ENCODE results near the gene LATS2.

Gene LATS2

GRCh38 chr13:21048901-21049698, 12.3 kb downstream of the LATS2 start:
- no peak for DNase-seq (ENCODE audit: low read depth in 2 of 2, low spot score in 1 of 2)

- no peak for DNase-seq (ENCODE audit: low read depth in 2 of 2, low spot score in 1 of 2)
Observed at GRCh38 chr13:21047591-21048282, 13.6 kb downstream of the LATS2 start.

GRCh38 chr13:21047087-21047486, 14.3 kb downstream of the LATS2 start:
- DNase-seq (ENCODE audit: low read depth in 2 of 2, low spot score in 1 of 2): no peak

GRCh38 chr13:21046203-21046602, 15.2 kb downstream of the LATS2 start:
- DNase-seq (ENCODE audit: low read depth in 2 of 2, low spot score in 1 of 2): no peak

GRCh38 chr13:21045100-21045499, 16.3 kb downstream of the LATS2 start:
- DNase-seq (ENCODE audit: low read depth in 2 of 2, low spot score in 1 of 2): no peak

GRCh38 chr13:21043898-21044297, 17.5 kb downstream of the LATS2 start:
- no peak for DNase-seq (ENCODE audit: low read depth in 2 of 2, low spot score in 1 of 2)

GRCh38 chr13:21040120-21040826, 21.1 kb downstream of the LATS2 start:
- no peak for DNase-seq (ENCODE audit: low read depth in 2 of 2, low spot score in 1 of 2)

- no peak for DNase-seq (ENCODE audit: low read depth in 2 of 2, low spot score in 1 of 2)
Observed at GRCh38 chr13:21039097-21039800, 22.1 kb downstream of the LATS2 start.

- DNase-seq (ENCODE audit: low read depth in 2 of 2, low spot score in 1 of 2): no peak
Observed at GRCh38 chr13:21037656-21038055, 23.7 kb downstream of the LATS2 start.

GRCh38 chr13:21035498-21035897, 25.9 kb downstream of the LATS2 start:
- no peak for DNase-seq (ENCODE audit: low read depth in 2 of 2, low spot score in 1 of 2)

- no peak for DNase-seq (ENCODE audit: low read depth in 2 of 2, low spot score in 1 of 2)
Observed at GRCh38 chr13:21034603-21035191, 26.7 kb downstream of the LATS2 start.

GRCh38 chr13:21033856-21034602, 27.4 kb downstream of the LATS2 start:
- DNase-seq (ENCODE audit: low read depth in 2 of 2, low spot score in 1 of 2): no peak

- no peak for DNase-seq (ENCODE audit: low read depth in 2 of 2, low spot score in 1 of 2)
Observed at GRCh38 chr13:21033212-21033840, 28.1 kb downstream of the LATS2 start.

- no peak for DNase-seq (ENCODE audit: low read depth in 2 of 2, low spot score in 1 of 2)
Observed at GRCh38 chr13:21032656-21033055, 28.7 kb downstream of the LATS2 start.

GRCh38 chr13:21031594-21032275, 29.7 kb downstream of the LATS2 start:
- no peak for DNase-seq (ENCODE audit: low read depth in 2 of 2, low spot score in 1 of 2)

GRCh38 chr13:21025539-21025938, 35.8 kb downstream of the LATS2 start:
- no peak for DNase-seq (ENCODE audit: low read depth in 2 of 2, low spot score in 1 of 2)

GRCh38 chr13:21022056-21022979, 39.1 kb downstream of the LATS2 start:
- no peak for DNase-seq (ENCODE audit: low read depth in 2 of 2, low spot score in 1 of 2)

- DNase-seq (ENCODE audit: low read depth in 2 of 2, low spot score in 1 of 2): no peak
Observed at GRCh38 chr13:21020581-21020980, 40.8 kb downstream of the LATS2 start.
